Right ventricle myocardium inferior (tissue), 1 donor: Measurements from ENCODE around the gene SF3A2. TPM values are rescaled to one million over a fixed set of nuclear protein-coding genes. Genes with fewer than 3 reads are reported as not detected.

Experiments
- ATAC-seq: fragments of 200-7000 bp; cut with Tn5 transposase; one replicate; pipeline ENCODE4 v1.9.1; 2020; ENCODE audit warnings: mild to moderate bottlenecking, moderate library complexity
- DNase-seq: peaks from one replicate; pipeline ENCODE4 v3.0.0; 2021; ENCODE audit errors: missing footprints
- intact Hi-C: fragments of 100-400 bp; cut with DNase I; formaldehyde crosslinking; loops from one replicate; pipeline ENCODE4 v1.11.0; 2022
- total RNA-seq: library from RNA; stranded (reverse); fragmentation: NEBNext Ultra II Directional; extraction: Animal tissue kit (Norgen Biotek cat#: 25700); gene quantifications from one replicate; pipeline ENCODE4 v1.2.1, GENCODE V29; 2021
- donor health status: DM: no; HTN: yes; CAD: no; lungs with severe emphysema.

The SF3A2 gene
- total RNA-seq, 1 donor from 2014 or later: 30.3 TPM

GRCh38 chr19:2266183-2266993 lies 29.8 kb downstream of the SF3A2 start:
- DNase-seq: peak; percentile 96
- ATAC-seq: no peak
- intact Hi-C loops: no loop called here

- no peak for DNase-seq
- intact Hi-C loops: loop anchor here (2.0 kb wide), 1 partner anchor 32 kb away; the partner anchor contains the start of genes PLEKHJ1 and SF3A2
- no peak for ATAC-seq
These were observed 31.8 kb downstream of the SF3A2 start for GRCh38 chr19:2268480-2268830.

GRCh38 chr19:2268861-2269243 lies 32.2 kb downstream of the SF3A2 start:
- intact Hi-C loops: loop anchor here (2.0 kb wide), 1 partner anchor 32 kb away; the partner anchor contains the start of genes PLEKHJ1 and SF3A2
- DNase-seq: peak; percentile 72
- no peak for ATAC-seq

GRCh38 chr19:2269244-2270156 lies 32.9 kb downstream of the SF3A2 start:
- peak; percentile 99 for DNase-seq
- ATAC-seq: peak; percentile 91
- intact Hi-C loops: loop anchor here (2.0 kb wide), 2 partner anchors 33 to 119 kb away; partner anchors contain the start of genes AP3D1, PLEKHJ1 and SF3A2

GRCh38 chr19:2270157-2270422 lies 33.5 kb downstream of the SF3A2 start:
- intact Hi-C loops: loop anchor here (2.0 kb wide), 1 partner anchor 119 kb away; the partner anchor contains the start of gene AP3D1
- ATAC-seq (peak; percentile 32), DNase-seq (peak; percentile 84)

GRCh38 chr19:2270423-2271233 lies 34.0 kb downstream of the SF3A2 start:
- ATAC-seq (peak; percentile 53), DNase-seq (peak; percentile 95)
- intact Hi-C loops: loop anchor here (2.0 kb wide), 1 partner anchor 120 kb away; the partner anchor contains the start of gene AP3D1

GRCh38 chr19:2271234-2272103 lies 34.8 kb downstream of the SF3A2 start:
- intact Hi-C loops: loop anchor here (2.0 kb wide), 1 partner anchor 121 kb away; the partner anchor contains the start of gene AP3D1
- ATAC-seq (no peak), DNase-seq (no peak)

GRCh38 chr19:2273356-2274184 lies 36.9 kb downstream of the SF3A2 start:
- intact Hi-C loops: loop anchor here (1.0 to 2.0 kb wide), 4 partner anchors 37 to 119 kb away; partner anchors contain the start of genes PLEKHJ1 and SF3A2
- DNase-seq: peak; percentile 88
- peak; percentile 7 for ATAC-seq

- ATAC-seq (no peak), DNase-seq (peak; percentile 53)
- intact Hi-C loops: loop anchor here (1.0 to 2.0 kb wide), 3 partner anchors 43 to 120 kb away; no protein-coding TSS in a partner anchor
These were observed 37.6 kb downstream of the SF3A2 start for GRCh38 chr19:2274185-2274711.

- intact Hi-C loops: loop anchor here (1.0 to 2.0 kb wide), 3 partner anchors 42 to 121 kb away; no protein-coding TSS in a partner anchor
- DNase-seq (peak; percentile 84), ATAC-seq (no peak)
These were observed 38.4 kb downstream of the SF3A2 start for GRCh38 chr19:2274931-2275535.

- intact Hi-C loops: loop anchor here (2.0 kb wide), 2 partner anchors 41 to 115 kb away; no protein-coding TSS in a partner anchor
- DNase-seq (peak; percentile 77), ATAC-seq (peak; percentile 26)
These were observed 39.2 kb downstream of the SF3A2 start for GRCh38 chr19:2275588-2276428.

GRCh38 chr19:2276429-2276986 lies 39.9 kb downstream of the SF3A2 start:
- ATAC-seq (no peak), DNase-seq (peak; percentile 50)
- intact Hi-C loops: no loop called here

- DNase-seq (peak; percentile 37), ATAC-seq (no peak)
- intact Hi-C loops: no loop called here
These were observed 40.5 kb downstream of the SF3A2 start for GRCh38 chr19:2277138-2277537.

GRCh38 chr19:2278459-2279158 lies 42.0 kb downstream of the SF3A2 start:
- ATAC-seq (no peak), DNase-seq (peak; percentile 41)
- intact Hi-C loops: no loop called here
